ENCODE measurements around the gene CCZ1.
"Not testable (repeated sequence)": the region's sequence is repeated elsewhere in the genome, so short reads cannot be mapped to it uniquely, and the experiment has no call there.

DNA sequence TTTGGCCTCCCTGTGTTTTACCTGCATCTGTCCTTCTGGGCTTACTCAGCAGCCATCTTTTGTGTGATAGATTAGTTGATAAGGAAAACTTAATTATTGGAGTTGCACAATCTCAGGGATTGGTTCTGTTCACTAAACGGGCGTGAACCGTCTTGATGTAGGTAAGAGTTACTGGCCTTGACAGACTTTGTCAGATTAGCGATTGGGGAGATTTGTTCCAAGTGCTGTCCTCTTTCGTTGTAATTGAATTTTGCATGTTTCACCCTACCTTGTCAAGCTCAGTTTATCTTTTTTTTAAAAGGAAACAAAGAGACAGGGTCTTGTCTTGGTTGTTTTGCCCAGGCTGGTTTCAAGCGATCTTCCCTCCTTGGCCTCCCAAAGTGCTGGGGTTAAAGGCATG is 4.5 kb downstream of the CCZ1 start:
- TF ChIP-seq POLR2A (IDR thresholded peaks at IDR 0.05), result not testable (repeated sequence)
- TF ChIP-seq, protein P1, sequence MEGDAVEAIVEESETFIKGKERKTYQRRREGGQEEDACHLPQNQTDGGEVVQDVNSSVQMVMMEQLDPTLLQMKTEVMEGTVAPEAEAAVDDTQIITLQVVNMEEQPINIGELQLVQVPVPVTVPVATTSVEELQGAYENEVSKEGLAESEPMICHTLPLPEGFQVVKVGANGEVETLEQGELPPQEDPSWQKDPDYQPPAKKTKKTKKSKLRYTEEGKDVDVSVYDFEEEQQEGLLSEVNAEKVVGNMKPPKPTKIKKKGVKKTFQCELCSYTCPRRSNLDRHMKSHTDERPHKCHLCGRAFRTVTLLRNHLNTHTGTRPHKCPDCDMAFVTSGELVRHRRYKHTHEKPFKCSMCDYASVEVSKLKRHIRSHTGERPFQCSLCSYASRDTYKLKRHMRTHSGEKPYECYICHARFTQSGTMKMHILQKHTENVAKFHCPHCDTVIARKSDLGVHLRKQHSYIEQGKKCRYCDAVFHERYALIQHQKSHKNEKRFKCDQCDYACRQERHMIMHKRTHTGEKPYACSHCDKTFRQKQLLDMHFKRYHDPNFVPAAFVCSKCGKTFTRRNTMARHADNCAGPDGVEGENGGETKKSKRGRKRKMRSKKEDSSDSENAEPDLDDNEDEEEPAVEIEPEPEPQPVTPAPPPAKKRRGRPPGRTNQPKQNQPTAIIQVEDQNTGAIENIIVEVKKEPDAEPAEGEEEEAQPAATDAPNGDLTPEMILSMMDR (IDR thresholded peaks at IDR 0.05), result not testable (repeated sequence)

Data from thyroid gland (tissue), 4 donors.